Naive thymus-derived CD8-positive, alpha-beta T cell (primary cell): ENCODE measurements around the gene KATNAL1. TPM values are rescaled to one million over a fixed set of nuclear protein-coding genes. Genes with fewer than 3 reads are reported as not detected.
A peak's percentile ranks its signal among the peaks of the same experiment; 100 is the strongest.

ENCODE experiments used
- ATAC-seq, 2 donors: fragments of 150-1000 bp; cut with Tn5 transposase in 1 of 2; sonication (Bioruptor Pico), chemical (Tn5 transposase) in 1 of 2; 1 replicate in 1 of 2; 2 replicates in 1 of 2; pipeline ENCODE4 v1.10.0; 2021; ENCODE audit warnings: mild to moderate bottlenecking in 2 of 2, moderate library complexity in 2 of 2
- POLR2A ChIA-PET: fragments of 350-600 bp; sonication (Branson Sonifier 250); formaldehyde crosslinking; loops from one replicate; lab custom pipeline; 2021; ENCODE audit warnings: antibody characterized with exemption; lab: Charles Lee
- DNase-seq, 10 donors: peaks; one replicate each; pipeline versions ENCODE4 v3.0.0 to v3.0.0-alpha.2; 2020 to 2022
- H3K27ac Mint-ChIP-seq, 10 donors: one replicate each; pipeline ENCODE4 v1.8.0; 2020 to 2022; ENCODE audit warnings: mild to moderate bottlenecking in 10 of 10, mixed read lengths in 10 of 10, moderate library complexity in 4 of 10, inconsistent platforms in 1 of 10
- H3K27me3 Mint-ChIP-seq, 5 donors: one replicate each; pipeline ENCODE4 v1.8.0; 2021 to 2022; ENCODE audit warnings: mixed read lengths in 5 of 5
- H3K36me3 Mint-ChIP-seq, 3 donors: one replicate each; pipeline ENCODE4 v1.8.0; 2020 to 2022; ENCODE audit warnings: mixed read lengths in 3 of 3, mild to moderate bottlenecking in 2 of 3, inconsistent platforms in 1 of 3
- H3K4me1 Mint-ChIP-seq, 4 donors: one replicate each; pipeline ENCODE4 v1.8.0; 2021 to 2022; ENCODE audit warnings: mixed read lengths in 4 of 4
- H3K4me3 Mint-ChIP-seq, 10 donors: one replicate each; pipeline ENCODE4 v1.8.0; 2020 to 2022; ENCODE audit warnings: mild to moderate bottlenecking in 10 of 10, mixed read lengths in 10 of 10, moderate library complexity in 6 of 10, inconsistent platforms in 1 of 10
- H3K9me3 Mint-ChIP-seq, 9 donors: one replicate each; pipeline ENCODE4 v1.8.0; 2020 to 2022; ENCODE audit warnings: mixed read lengths in 9 of 9, mild to moderate bottlenecking in 3 of 9, inconsistent platforms in 1 of 9, moderate library complexity in 1 of 9
- polyA plus RNA-seq, 3 donors: library from polyadenylated mRNA; unstranded; fragments of 300-500 nt; fragmentation: Illumina TruSeq; gene quantifications; one replicate each; pipeline ENCODE4 v1.2.3, GENCODE V29; 2021
- total RNA-seq, 8 experiments: library from RNA in 2 of 8; stranded (reverse) in 2 of 8; gene quantifications; one replicate each; pipeline ENCODE4 v1.2.3 and lab custom pipeline; 2021 to 2026

The KATNAL1 gene
- total and polyA plus RNA-seq, 5 experiments from 2014 or later, result 0.25 to 1.7 (median 0.95) TPM

GRCh38 chr13:30153545-30154426 is 153.6 kb downstream of the KATNAL1 start:
- Mint-ChIP-seq H3K27ac (peak overlapping the region in 7 of 10 donors; percentile 5 to 92 (median 47)), H3K27me3 (no peaks in the 10 kb centered on the region), H3K4me3 (peak overlapping the region in 2 of 10 donors; percentile 6 to 58), H3K36me3 (no peaks in the 10 kb centered on the region), H3K4me1 (peaks cover 36 to 83% (median 66%) of the 10 kb centered on the region in 4 donors), H3K9me3 (no peaks in the 10 kb centered on the region)
- no peak for DNase-seq
- no peak for ATAC-seq
- POLR2A ChIA-PET, result no interaction called here

Other genes starting within 250 kb of the KATNAL1 start
- gene UBE2L5, start 114.9 kb upstream of the KATNAL1 start, total RNA-seq, result not detected
- gene UBE2L5, start 114.9 kb upstream of the KATNAL1 start, polyA plus RNA-seq, result not detected
- gene HMGB1, start 158.4 kb upstream of the KATNAL1 start, total RNA-seq, result 100 to 1,000 TPM; 363 to 385 TPM
- gene HMGB1, start 158.4 kb upstream of the KATNAL1 start, polyA plus RNA-seq, result 100 to 1,000 TPM; 468 to 703 (median 554) TPM